ENCODE data around the gene SLC44A5.
"Not testable (repeated sequence)": the region's sequence is repeated elsewhere in the genome, so short reads cannot be mapped to it uniquely, and the experiment has no call there.

The SLC44A5 gene

GRCh38 chr1:75310067-75310466, 300.8 kb downstream of the SLC44A5 start:
- no peak overlapping the region for H3K4me3 ChIP-seq (ENCODE audit: low read length)
- no peak for TF ChIP-seq ZNF274 (IDR thresholded peaks at IDR 0.05; ENCODE audit: low read depth, low read length)

GRCh38 chr1:75308365-75308764, 302.5 kb downstream of the SLC44A5 start:
- no peak for TF ChIP-seq ZNF274 (IDR thresholded peaks at IDR 0.05; ENCODE audit: low read depth, low read length)

GRCh38 chr1:75305061-75305460, 305.9 kb downstream of the SLC44A5 start:
- H3K4me3 ChIP-seq (ENCODE audit: low read length): no peak overlapping the region
- TF ChIP-seq ZNF274 (IDR thresholded peaks at IDR 0.05; ENCODE audit: low read depth, low read length): no peak

More at GRCh38 chr1:75308365-75308764, 302.5 kb downstream of the SLC44A5 start:
- H3K4me3 ChIP-seq (ENCODE audit: low read length): no peak overlapping the region

GRCh38 chr1:75293270-75293669, 317.6 kb downstream of the SLC44A5 start:
- no peak overlapping the region for H3K4me3 ChIP-seq (ENCODE audit: low read length)
- no peak for TF ChIP-seq ZNF274 (IDR thresholded peaks at IDR 0.05; ENCODE audit: low read depth, low read length)

- no peak overlapping the region for H3K4me3 ChIP-seq (ENCODE audit: low read length)
- no peak for TF ChIP-seq ZNF274 (IDR thresholded peaks at IDR 0.05; ENCODE audit: low read depth, low read length)
Measured at GRCh38 chr1:75292013-75292412, 318.9 kb downstream of the SLC44A5 start.

GRCh38 chr1:75276385-75276784, 334.5 kb downstream of the SLC44A5 start:
- TF ChIP-seq ZNF274 (IDR thresholded peaks at IDR 0.05; ENCODE audit: low read depth, low read length): no peak
- no peak overlapping the region for H3K4me3 ChIP-seq (ENCODE audit: low read length)

GRCh38 chr1:75275631-75276030, 335.3 kb downstream of the SLC44A5 start:
- TF ChIP-seq ZNF274 (IDR thresholded peaks at IDR 0.05; ENCODE audit: low read depth, low read length): no peak

GRCh38 chr1:75274920-75275506, 335.9 kb downstream of the SLC44A5 start:
- no peak overlapping the region for H3K4me3 ChIP-seq (ENCODE audit: low read length)
- no peak for TF ChIP-seq ZNF274 (IDR thresholded peaks at IDR 0.05; ENCODE audit: low read depth, low read length)

More at GRCh38 chr1:75275631-75276030, 335.3 kb downstream of the SLC44A5 start:
- H3K4me3 ChIP-seq (ENCODE audit: low read length): no peak overlapping the region

GRCh38 chr1:75273110-75273509, 337.8 kb downstream of the SLC44A5 start:
- no peak for TF ChIP-seq ZNF274 (IDR thresholded peaks at IDR 0.05; ENCODE audit: low read depth, low read length)
- no peak overlapping the region for H3K4me3 ChIP-seq (ENCODE audit: low read length)

- no peak for TF ChIP-seq ZNF274 (IDR thresholded peaks at IDR 0.05; ENCODE audit: low read depth, low read length)
- H3K4me3 ChIP-seq (ENCODE audit: low read length): no peak overlapping the region
Measured at GRCh38 chr1:75265792-75266191, 345.1 kb downstream of the SLC44A5 start.

GRCh38 chr1:75264112-75264511, 346.8 kb downstream of the SLC44A5 start:
- no peak for TF ChIP-seq ZNF274 (IDR thresholded peaks at IDR 0.05; ENCODE audit: low read depth, low read length)
- H3K4me3 ChIP-seq (ENCODE audit: low read length): no peak overlapping the region

GRCh38 chr1:75263616-75264015, 347.3 kb downstream of the SLC44A5 start:
- not testable (repeated sequence) for H3K4me3 ChIP-seq (ENCODE audit: low read length)

GRCh38 chr1:75261946-75262345, 349.0 kb downstream of the SLC44A5 start:
- not testable (repeated sequence) for H3K4me3 ChIP-seq (ENCODE audit: low read length)

- H3K4me3 ChIP-seq (ENCODE audit: low read length): no peak overlapping the region
- TF ChIP-seq ZNF274 (IDR thresholded peaks at IDR 0.05; ENCODE audit: low read depth, low read length): no peak
Measured at GRCh38 chr1:75258351-75258750, 352.6 kb downstream of the SLC44A5 start.

- no peak overlapping the region for H3K4me3 ChIP-seq (ENCODE audit: low read length)
Measured at GRCh38 chr1:75257424-75257823, 353.5 kb downstream of the SLC44A5 start.

GRCh38 chr1:75250114-75250513, 360.8 kb downstream of the SLC44A5 start:
- H3K4me3 ChIP-seq (ENCODE audit: low read length): not testable (repeated sequence)

More at GRCh38 chr1:75257424-75257823, 353.5 kb downstream of the SLC44A5 start:
- TF ChIP-seq ZNF274 (IDR thresholded peaks at IDR 0.05; ENCODE audit: low read depth, low read length): no peak

Data from GM08714 (cell line).